SH-SY5Y (cell line): ENCODE data around the gene SFRP4.

Source experiments
- GATA2 ChIP-seq: IDR thresholded peaks from 2 replicates; pipeline ENCODE4 v1.6.1; 2011; ENCODE audit warnings: mild to moderate bottlenecking, low read depth, low read length
- GATA3 ChIP-seq: IDR thresholded peaks from 2 replicates; pipeline ENCODE4 v1.6.1; 2011; ENCODE audit warnings: low read depth, mild to moderate bottlenecking, low read length, moderate library complexity

- TF ChIP-seq GATA2 (no peak), GATA3 (no peak)
Measured at GRCh38 chr7:37908221-37908788, 8.3 kb downstream of the SFRP4 start.
